GM12892 (cell line): ENCODE measurements around the gene ROR1.

Experiments
- DNase-seq: peaks from one replicate; pipeline ENCODE4 v3.0.0; 2011; ENCODE audit not compliant: insufficient read length
- FAIRE-seq: peaks from 2 replicates; lab custom pipeline; 2011; peaks lifted over from hg19 to GRCh38; lab: Jason Lieb, UNC
- POLR2A ChIP-seq: IDR thresholded peaks from 2 replicates; pipeline ENCODE4 v1.6.1; 2011; ENCODE audit warnings: low read depth, low read length, control low read depth
- POLR2AphosphoS5 ChIP-seq: IDR thresholded peaks from 2 replicates; pipeline ENCODE4 v1.6.1; 2011; ENCODE audit warnings: low read depth, low read length, control low read depth
- TAF1 ChIP-seq: IDR thresholded peaks from 2 replicates; pipeline ENCODE4 v1.6.1; 2011; ENCODE audit warnings: low read depth, mild to moderate bottlenecking, control low read depth, low read length, borderline replicate concordance

Gene ROR1

GRCh38 chr1:63770381-63770780 is 3.4 kb upstream of the ROR1 start:
- FAIRE-seq (no peak), DNase-seq (no peak)
- TF ChIP-seq POLR2A (no peak), POLR2AphosphoS5 (no peak), TAF1 (no peak)

- TF ChIP-seq TAF1, result no peak
- TF ChIP-seq POLR2A, result no peak
- no peak for TF ChIP-seq POLR2AphosphoS5
- FAIRE-seq (no peak), DNase-seq (no peak)
Observed at GRCh38 chr1:63772201-63772600, 1.6 kb upstream of the ROR1 start.

GRCh38 chr1:63772876-63773275 is 941 bp upstream of the ROR1 start:
- DNase-seq (no peak), FAIRE-seq (no peak)
- TF ChIP-seq TAF1 (no peak), POLR2A (no peak), POLR2AphosphoS5 (no peak)

- TF ChIP-seq POLR2AphosphoS5 (no peak), POLR2A (no peak), TAF1 (no peak)
Observed at GRCh38 chr1:63773496-63773814, 362 bp upstream of the ROR1 start.

GRCh38 chr1:63774617-63775417 is 1.0 kb downstream of the ROR1 start:
- DNase-seq (peak; percentile 14), FAIRE-seq (no peak)
- TF ChIP-seq POLR2AphosphoS5, result no peak
- no peak for TF ChIP-seq POLR2A
- TF ChIP-seq TAF1, result no peak

More at GRCh38 chr1:63773496-63773814, 362 bp upstream of the ROR1 start:
- DNase-seq (no peak), FAIRE-seq (no peak)

GRCh38 chr1:63775418-63776127 is 1.8 kb downstream of the ROR1 start:
- FAIRE-seq (no peak), DNase-seq (no peak)
- TF ChIP-seq POLR2AphosphoS5 (no peak), POLR2A (no peak), TAF1 (no peak)

- TF ChIP-seq TAF1, result no peak
- TF ChIP-seq POLR2A, result no peak
- no peak for TF ChIP-seq POLR2AphosphoS5
- DNase-seq, result no peak
- FAIRE-seq, result no peak
Observed at GRCh38 chr1:63777286-63777685, 3.5 kb downstream of the ROR1 start.

GRCh38 chr1:63777965-63778880 is 4.4 kb downstream of the ROR1 start:
- DNase-seq, result no peak
- FAIRE-seq, result no peak
- TF ChIP-seq TAF1 (no peak), POLR2AphosphoS5 (no peak), POLR2A (no peak)

GRCh38 chr1:63779338-63780211 is 5.8 kb downstream of the ROR1 start:
- TF ChIP-seq POLR2A, result no peak
- TF ChIP-seq TAF1, result no peak
- no peak for TF ChIP-seq POLR2AphosphoS5
- DNase-seq, result no peak
- FAIRE-seq, result no peak

- TF ChIP-seq POLR2A, result no peak
- no peak for TF ChIP-seq POLR2AphosphoS5
- no peak for TF ChIP-seq TAF1
- DNase-seq (no peak), FAIRE-seq (no peak)
Observed at GRCh38 chr1:63780565-63780964, 6.7 kb downstream of the ROR1 start.
